ENCODE data around the gene MCCC1.

- TF ChIP-seq CTCF (conservative IDR thresholded peaks at IDR 0.05): no peak
- no peak for TF ChIP-seq EZH2 (IDR thresholded peaks at IDR 0.05; ENCODE audit: low read depth)
Observed at GRCh38 chr3:183120538-183121215, 21.4 kb upstream of the MCCC1 start.

Data from PC-9 (cell line).